Stimulated activated CD4-positive, alpha-beta T cell treated with anti-CD3 and anti-CD28 coated beads, Interleukin-2, amount 100 ng/mL, for 24 hours (primary cell): ENCODE data around the gene PALM3.

ENCODE experiments used
- DNase-seq, 2 donors: peaks; one replicate each; pipeline ENCODE4 v3.0.0-alpha.2; 2020

PALM3 gene

DNA sequence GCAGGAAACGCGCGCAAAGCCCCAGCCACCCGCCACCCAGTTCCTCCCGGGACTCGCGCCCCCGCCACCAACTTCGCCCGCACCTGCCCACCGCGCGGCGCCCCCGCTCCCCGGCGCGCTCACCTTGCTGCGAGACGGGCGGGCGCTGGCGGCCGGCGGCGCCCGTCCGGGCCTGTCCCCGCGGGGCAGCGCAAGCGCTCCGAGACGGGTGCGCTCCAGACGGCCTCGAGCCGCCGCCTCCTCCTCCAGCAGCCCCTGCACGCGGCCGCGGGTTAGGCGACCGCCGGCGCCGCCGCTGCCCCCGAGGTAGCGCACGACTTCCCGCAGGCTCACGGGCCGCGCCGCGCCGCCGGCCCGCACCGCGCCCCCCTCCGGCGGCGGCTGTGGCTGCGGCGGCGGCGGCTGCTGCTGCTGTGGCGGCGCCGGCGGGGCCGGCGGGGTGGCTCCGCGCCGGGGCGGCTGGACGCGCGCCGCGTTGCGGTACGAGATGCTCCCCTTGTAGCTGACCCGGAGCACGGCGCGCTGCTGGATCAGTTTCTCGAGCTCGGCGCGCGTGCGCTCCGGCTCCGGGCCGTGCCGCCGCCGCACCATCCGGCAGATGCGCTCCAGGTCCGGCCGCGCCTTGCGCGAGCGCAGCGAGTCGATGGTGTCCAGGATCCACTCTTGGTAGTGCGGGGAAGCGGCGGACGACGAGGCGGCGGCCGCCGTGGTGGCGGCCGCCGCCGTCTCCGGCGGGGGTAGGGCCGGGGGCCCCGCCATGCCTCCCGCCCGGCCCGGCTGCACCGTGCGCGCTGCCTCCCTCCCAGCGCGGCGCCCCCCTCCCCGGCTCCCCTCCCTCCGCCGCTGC lies 28.0 kb upstream of the PALM3 start:
- DNase-seq, result peak; percentile 55 to 62

DNA sequence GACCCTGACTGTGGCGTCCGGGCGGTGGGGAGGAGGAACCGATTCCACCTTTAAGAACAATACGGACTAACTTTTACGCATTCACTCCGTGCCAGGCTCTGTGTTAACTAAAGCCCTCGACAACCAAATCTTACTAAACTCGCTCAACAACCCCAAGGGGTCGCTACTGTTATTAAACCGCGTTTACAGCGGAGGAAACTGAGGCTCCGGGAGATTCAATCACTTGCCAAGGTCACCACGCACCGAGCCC lies 27.5 kb upstream of the PALM3 start:
- DNase-seq, result peak in 1 of 2 donors; percentile 31

DNA sequence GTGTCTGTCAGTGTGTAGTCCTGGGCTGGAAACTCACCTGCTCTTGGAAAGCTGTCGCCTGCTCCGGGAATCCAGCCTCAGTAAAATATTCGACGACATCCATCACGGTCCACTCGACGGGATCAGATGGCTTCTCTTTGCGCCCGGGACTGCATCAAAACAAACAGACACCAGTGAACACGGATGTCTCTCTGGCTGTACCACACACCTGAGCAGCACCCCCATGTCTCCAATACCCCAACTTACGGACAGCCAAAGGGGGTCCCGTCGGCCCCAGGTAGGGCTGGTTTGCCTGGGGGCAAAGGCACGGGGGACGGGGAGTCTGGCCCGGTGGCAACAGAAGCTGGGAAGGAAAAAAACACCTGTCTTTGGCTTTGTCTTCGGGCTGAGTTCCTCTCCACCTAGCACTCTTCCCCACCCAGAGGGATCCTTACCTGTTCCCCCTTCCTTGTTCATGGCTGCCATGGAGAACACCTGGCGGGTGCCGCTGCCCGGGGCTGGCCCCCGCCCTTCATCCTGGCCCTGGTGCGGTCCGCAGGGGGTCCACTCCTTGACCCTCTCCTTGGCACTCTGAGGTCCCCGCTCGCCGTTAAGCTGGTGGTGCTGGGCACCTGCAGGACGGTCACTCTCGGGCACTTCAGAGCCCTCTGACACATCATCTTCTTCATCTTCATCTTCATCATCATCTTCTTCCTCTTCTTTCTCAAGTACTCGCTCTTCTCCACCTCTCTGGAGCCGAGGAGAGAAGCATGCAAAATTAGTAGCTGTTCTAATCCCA lies 26.9 kb upstream of the PALM3 start:
- no peak for DNase-seq

DNA sequence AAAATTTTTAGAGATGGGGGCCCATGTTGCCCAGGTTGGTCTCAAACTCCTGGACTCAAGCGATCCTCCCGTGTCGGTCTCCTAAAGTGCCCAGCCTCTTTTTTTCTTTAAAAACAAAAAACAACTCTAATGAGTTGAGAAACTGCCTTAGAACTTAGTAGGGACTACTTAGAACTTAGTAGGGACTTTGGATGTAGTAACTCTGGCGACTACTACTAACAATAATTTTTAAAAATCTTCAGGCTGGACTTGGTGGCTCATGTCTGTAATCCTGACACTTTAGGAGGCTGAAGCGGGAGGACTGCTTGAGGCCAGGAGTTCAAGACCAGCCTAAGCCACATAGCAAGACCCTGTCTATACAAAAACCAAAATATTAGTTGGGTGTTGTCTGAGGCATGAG lies 24.2 kb upstream of the PALM3 start:
- no peak for DNase-seq

DNA sequence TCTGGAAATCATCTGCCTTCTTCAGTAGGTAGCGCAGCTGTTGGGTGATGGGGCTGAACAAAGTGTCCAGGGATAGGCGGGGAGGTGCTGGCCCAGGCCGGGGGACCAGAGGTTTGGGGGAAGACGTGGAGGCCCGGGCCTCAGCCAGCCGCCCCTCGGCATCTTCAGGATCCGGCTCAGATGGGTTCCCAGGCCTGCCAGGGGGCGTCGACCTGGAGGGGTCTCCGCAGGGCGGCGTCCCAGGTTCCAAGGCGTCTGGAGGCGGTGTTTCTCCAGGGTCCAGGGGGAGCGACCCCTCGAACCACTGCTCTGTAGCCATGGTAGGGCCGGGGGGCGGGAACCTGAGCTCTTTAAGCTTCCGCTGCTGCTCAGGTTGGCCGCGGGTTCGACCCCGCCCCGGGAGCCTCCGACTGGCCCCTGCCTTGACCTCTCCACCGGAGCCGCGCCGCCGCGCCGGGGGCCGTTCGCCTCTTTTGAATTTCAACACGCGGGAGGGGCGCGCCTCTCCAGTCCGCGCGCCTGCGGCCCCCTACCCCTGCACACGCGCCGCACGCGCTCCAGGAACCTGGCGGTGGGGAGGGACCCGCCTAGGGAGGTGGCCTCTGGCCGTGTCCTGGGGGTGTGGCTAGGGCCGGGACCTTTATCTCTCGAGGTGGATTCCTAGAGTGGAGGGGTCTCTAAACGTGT lies 23.6 kb upstream of the PALM3 start, which contains the start of gene C19orf67:
Gene C19orf67 (minus strand): TSS at position 475 of the 687 bp plus-strand sequence. CDS start 156 bp downstream, at position 319.
- no peak for DNase-seq

DNA sequence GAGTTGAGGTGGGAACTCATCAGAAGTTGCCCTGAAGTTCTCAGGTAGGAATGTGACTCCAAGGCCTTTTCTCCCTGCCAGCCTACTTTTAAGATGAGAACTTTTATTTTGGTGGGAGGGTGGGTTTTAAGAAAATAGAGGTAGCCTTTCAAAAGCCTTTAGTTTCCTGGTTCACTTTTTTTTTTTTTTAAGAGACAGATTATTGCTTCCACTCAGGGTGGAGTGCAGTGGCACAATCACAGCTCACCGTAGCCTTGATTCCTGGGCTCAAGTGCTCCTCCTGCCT lies 20.7 kb upstream of the PALM3 start:
- DNase-seq, result no peak

DNA sequence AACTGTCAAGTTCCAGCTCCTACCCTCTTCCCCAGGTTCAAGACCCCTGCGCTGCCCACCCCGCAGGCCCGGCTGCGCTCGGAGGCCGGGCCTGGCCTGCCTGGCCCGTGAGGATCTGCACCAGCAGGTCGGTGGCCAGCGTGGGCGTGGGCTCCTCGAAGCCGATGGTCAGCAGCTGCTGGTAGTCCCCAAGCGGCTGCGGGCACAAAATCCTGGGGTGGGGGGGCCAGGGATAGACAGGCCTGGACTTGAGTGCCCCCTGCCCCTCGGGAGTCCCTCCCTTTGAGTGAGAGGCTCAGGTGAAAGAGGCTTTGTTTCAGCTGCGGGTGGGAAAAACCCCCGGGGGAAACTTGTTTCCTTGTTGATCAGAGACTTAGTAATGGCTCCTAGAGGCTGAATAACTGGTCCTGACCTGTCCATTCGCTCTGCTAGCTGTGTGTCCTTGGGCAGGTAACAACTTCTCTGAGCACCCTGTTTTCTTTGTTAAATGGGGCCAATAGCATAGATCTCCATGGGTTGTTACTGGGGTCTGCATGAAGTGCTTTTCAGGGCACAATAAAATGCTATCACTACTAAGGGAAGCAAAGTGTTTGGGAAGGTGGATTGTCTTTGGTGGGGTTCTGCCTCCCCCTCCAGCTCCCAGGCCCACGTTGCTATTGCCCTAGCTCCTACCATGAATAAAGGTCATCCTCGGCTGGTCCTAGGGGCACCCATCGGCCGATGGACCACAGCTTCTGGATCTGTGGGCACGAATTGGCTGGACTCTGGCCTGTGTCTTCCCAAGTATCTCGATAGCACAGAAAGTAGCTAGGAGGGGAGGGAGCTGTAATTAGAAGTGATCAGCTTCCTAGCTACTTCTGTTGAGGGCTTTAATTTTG lies 20.2 kb upstream of the PALM3 start:
- peak; percentile 27 to 47 for DNase-seq

DNA sequence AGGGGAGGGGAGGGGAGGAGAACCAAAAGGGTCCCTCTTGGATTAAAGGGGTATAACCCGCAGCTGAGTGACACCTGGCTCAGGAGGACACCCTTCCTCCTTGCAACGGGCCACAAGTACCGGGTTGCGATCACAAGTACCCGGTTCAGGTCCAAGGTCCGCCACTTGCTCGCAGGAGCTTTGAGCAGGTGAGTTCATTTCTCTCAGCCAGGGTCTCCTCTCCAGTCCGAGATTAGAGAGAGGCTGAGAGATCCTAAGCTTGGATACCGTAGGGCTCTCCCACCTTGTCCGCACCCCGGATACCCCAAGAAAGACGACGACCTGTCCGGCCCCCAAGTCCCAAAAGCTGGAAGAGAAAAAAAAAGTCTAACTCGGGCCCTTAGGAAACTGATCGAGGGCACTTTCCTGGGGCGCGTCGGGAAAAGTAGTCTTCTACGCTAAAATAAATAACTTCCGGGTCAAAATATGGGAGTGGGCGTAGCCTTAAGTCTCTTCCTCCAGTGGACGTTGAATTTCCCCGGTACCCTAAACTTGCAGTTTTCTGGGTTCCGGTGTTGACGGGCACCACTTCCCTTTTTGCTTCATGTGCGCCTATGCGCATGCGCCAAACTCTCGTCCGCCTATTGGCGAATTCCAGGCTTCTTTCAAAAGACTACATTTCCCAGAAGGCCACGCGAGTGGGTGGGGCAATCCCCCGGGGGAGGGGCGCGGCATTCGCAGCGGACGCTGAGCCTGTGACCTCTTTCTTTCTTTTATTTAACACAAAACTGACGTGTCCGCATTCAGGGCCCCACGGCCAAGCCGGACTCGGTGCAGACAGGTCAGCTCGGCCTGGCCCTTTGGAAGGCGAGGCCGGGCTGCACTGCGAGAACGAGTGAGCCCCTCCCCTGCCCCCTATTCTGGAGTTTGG lies 19.3 kb upstream of the PALM3 start:
- DNase-seq, result peak; percentile 99

DNA sequence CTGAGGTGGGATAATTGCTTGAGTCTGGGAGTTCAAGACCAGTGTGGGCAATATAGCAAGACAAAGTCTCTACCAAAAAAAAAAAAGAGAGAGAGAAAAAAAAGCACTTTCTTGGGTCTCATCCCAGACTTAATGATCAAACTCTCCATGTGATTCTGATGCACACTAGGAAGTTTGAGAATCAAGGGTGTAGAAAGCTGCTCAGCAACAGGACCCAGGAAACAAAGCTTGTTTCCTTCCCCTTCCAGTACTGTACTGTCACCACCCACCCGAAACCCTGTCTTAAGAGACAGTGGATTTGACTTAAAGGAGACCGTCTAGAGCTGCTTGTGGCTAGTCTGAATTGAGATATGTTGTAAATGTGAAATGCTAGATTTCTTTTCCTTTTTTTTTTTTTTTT lies 16.5 kb upstream of the PALM3 start:
- no peak for DNase-seq

DNA sequence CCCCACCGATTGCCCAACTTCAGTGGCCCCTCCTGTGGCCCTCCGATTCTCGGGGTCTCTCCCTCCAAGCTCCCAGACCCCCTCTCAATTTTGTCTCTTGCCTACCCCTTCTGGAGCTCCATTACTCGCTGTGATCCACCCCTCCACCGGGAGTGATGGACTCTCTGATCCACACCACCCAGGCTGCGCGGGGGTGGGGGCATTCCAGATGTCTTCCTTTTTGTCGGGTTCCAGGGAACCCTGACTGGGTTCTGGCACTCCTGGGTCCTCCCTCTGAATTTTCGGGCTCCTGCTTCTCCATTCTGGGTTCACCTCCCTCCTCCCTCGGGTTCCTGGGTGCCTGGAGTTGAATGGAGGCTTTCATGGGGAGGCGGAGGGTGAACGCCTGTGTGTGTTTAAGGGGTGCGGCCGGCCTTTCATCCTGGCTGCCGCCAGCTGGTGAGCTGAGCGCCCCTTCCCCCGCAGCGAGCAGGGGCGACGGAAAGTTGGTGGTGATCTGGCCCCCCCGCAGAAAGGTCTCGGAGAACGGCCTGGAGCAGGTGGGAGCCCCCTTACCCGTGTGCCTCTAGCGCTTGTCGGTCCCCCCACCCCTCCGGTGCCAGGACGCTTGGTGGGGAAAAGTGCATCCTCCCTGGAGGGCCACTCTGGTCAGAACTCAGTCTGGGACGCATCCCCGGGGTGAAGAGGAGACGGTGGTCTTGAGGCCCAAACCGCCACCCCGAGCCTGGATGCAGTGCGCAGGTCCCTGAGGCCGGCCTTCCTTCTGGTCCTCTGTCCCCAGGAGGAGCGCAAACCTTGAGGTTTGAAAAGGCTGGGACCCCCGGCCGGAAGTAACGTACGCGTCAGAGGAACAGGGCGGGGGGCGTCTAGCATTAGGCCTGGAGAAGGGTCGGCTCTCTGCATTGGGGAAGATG lies 12.3 kb upstream of the PALM3 start:
- DNase-seq, result peak; percentile 51

DNA sequence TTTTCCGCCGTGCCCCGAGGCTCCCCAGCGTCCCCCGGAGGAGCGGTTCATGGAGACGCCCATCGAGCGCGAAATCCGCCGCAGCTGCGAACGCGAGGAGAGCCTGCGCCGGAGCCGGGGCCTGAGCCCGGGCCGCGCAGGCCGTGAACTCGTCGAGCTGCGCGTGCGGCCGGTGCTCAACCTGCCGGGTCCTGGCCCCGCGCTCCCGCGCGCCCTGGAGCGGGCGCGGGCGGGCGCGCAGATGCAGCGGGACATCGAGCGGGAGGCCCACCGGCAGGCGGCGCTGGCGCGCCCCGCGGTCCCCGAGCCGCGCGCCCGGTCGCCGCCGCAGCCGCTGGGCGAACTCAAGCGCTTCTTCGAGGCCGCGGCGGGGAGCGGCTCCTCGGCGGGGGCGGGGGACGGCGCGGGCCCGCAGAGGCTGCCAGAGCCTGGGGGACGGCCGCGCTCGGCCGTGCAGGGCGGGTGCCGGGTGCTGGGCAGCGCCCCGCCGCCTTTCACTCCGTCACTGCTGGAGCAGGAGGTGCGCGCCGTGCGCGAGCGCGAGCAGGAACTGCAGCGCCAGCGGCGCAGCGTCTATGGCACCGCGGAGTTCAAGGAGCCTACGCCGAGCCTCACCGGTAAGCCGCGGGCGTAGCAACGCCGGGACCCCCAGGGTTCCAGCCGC lies 11.5 kb upstream of the PALM3 start:
- DNase-seq, result peak; percentile 78 to 80

DNA sequence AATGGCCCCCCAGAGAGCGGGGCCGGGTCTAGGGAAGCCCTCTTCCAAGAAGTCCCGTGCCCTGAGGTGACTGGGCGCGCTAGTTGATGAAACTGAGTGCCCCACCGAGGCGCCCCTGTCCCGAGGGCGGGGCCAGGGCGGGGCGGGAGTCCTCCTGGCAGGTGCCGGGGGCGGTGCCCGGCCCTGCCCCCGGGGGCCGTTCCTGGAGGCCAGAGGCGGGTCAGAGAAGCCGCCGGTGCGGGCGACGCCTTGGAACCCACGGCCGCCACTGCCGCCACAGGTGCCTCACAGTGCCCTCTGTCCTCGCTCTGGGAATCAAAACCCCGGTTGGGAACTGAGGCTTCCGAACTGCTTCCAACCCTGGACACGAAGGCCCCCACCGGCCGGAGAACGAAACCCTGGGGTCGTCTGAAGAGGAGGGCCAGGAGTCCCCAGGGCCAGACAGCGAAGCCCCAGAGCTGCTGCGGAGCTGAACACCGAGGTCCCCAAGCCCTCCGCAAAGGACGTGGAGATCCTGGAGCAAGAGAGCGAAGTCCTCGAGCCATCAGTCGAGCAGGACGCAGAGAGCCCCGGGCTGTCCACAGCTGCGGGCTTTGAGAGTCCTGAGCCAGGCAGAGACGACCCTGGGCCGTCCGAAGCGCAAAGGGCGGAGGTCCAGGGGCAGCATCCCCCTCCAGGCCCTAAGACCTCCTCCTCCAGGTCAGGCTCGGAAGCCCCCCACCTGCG lies 10.8 kb upstream of the PALM3 start, which contains the start of gene MISP3:
Gene MISP3 (plus strand): TSS at position 252 of the 726 bp plus-strand sequence. CDS start 524 bp downstream, outside the sequence.
- DNase-seq, result peak; percentile 39 to 54

DNA sequence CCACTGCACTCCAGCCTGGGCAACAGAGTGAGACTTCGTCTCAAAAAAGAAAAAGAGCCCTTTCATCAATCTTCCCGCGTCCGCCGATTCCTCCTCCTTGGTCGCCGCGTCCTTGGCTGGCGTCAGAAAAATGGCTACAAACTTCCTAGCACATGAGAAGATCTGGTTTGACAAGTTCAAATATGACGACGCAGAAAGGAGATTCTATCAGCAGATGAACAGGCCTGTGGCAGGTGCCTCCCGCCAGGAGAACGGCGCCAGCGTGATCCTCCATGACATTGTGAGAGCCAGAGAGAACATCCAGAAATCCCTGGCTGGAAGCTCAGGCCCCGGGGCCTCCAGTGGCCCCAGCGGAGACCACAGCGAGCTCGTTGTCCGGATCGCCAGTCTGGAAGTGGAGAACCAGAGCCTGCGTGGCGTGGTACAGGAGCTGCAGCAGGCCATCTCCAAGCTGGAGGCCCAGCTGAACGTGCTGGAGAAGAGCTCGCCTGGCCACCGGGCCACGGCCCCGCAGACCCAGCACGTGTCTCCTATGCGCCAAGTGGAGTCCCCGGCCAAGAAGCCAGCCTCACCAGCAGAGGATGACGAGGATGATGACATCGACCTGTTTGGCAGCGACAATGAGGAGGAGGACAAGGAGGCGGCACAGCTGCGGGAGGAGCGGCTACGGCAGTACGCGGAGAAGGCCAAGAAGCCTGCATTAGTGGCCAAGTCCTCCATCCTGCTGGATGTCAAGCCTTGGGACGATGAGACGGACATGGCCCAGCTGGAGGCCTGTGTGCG lies 8.6 kb upstream of the PALM3 start:
- DNase-seq, result no peak

DNA sequence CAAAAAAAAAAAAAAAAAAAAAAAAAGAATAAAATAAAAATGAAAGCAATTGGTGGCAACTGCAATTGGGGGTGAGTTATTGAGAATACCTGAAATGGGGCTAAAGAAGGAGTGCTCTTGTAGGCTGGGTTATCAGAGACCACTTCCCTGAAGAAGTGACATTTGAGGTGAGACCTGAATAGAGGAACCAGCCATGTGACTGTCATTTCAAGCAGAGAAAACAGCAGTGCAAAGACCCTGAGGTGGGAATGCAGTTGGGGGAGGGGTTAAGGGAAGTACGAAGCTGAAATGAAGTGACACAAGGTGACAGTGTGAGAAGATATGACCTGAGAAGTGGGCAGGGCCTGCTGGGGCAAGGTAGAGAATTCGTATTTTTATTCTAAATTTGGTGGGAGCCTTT lies 4.3 kb upstream of the PALM3 start:
- DNase-seq, result no peak

DNA sequence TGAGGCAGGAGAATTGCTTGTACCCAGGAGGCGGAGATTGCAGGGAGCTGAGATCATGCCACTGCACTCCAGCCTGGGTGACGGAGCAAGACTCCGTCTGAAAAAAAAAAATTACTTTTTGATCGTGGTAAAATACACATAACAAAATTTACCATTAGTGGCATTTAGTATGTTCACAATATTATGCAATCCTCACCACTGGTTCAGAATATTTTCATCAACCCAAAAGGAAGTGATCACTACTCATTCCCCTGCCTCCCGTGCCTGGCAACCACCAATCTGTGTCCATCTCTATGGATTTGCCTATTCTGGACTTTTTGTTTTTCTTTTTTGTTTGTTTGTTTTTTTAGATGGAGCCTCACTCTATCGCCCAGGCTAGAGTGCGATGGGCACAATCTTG lies 1.2 kb upstream of the PALM3 start:
- DNase-seq, result no peak

DNA sequence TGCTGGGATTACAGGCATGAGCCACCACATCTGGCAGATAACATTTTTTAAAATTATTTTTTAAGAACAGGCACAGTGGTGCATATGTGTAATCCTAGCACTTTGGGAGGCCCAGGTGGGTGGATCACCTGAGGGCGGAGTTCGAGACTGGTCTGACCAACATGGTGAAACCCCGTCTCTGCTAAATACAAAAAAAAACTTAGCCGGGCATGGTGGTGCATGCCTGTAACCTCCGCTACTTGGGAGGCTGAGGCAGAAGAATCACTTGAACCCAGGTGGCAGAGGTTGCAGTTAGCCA lies 631 bp upstream of the PALM3 start:
- DNase-seq, result no peak

DNA sequence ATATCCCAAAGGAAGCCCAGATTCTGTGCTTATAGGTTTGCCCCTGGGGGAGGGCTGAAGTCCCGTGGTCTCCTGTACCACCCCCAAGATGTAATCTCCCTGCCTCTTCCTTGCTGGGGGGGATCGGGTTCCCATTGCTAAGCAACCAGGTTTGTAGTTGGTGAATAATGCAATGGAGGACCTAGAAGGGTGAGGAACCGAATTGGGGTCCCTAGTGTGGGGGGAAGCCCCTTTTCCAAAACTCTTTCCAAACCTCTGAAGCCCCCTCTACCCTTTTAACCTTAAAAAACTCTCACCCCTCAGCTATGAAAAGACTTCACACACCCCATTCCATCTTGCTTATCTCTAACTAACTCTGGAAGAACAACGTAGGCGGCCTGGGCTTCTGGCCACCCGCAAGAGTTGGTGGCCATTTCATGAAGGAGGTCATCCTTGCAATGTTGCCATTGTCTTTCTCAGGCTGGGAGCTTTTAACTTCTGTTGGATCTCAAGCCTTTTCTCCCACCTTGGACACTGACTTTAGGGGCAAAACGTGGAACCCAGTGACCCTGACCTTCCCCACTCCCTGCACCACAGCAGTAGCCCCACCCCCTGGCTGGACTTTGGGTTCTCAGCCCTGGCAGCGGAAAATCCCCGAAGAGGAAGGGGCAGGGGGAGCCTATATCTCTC lies 661 bp downstream of the PALM3 start:
- DNase-seq, result no peak

DNA sequence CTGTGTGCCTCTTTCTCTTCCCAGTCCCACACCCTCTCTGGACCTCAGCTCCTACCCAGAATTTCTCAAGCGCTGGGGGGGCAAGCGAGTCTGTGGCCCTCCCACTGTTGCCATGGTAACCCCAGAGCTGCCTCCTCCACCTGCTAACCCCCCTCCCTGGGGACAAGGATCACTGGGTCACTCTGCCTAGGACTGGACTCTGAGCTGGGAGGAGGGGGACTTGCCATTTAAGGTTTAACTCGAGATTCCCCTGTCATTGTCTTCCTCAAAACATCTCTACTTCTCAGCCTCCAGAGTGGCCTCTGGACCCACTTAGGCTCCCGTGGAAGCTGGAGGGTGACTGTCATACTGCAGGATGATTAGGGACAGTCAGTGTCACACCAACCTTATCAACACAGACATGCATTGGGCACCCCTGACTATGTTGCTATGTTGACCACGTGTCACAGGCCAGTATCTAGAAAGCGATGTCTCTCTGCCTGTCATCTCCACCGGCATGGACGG lies 2.2 kb downstream of the PALM3 start:
- DNase-seq, result no peak
